Pons (tissue), 1 donor: Measurements from ENCODE around the gene MESD.
"Not testable (repeated sequence)": the region's sequence is repeated elsewhere in the genome, so short reads cannot be mapped to it uniquely, and the experiment has no call there.

Experiments used
- DNase-seq: peaks from one replicate; pipeline ENCODE4 v3.0.0-alpha.2; 2016; ENCODE audit warnings: low spot score

MESD gene

GRCh38 chr15:80965454-80965853 is 24.2 kb downstream of the MESD start:
- not testable (repeated sequence) for DNase-seq

- no peak for DNase-seq
These were observed 30.7 kb downstream of the MESD start for GRCh38 chr15:80958818-80959495.

GRCh38 chr15:80957976-80958375 is 31.6 kb downstream of the MESD start:
- no peak for DNase-seq

- DNase-seq = no peak
These were observed 32.1 kb downstream of the MESD start for GRCh38 chr15:80957556-80957955.

GRCh38 chr15:80955571-80956452 is 33.8 kb downstream of the MESD start:
- DNase-seq = not testable (repeated sequence)

- no peak for DNase-seq
These were observed 35.5 kb downstream of the MESD start for GRCh38 chr15:80953953-80954778.

GRCh38 chr15:80953001-80953952 is 36.3 kb downstream of the MESD start:
- no peak for DNase-seq

- no peak for DNase-seq
These were observed 37.7 kb downstream of the MESD start for GRCh38 chr15:80951941-80952340.

GRCh38 chr15:80950291-80951078 is 39.1 kb downstream of the MESD start:
- DNase-seq = no peak

GRCh38 chr15:80949756-80950155 is 39.9 kb downstream of the MESD start:
- no peak for DNase-seq

GRCh38 chr15:80948651-80949292 is 40.8 kb downstream of the MESD start:
- no peak for DNase-seq

- DNase-seq = no peak
These were observed 43.0 kb downstream of the MESD start for GRCh38 chr15:80946576-80946975.

GRCh38 chr15:80945605-80946004 is 44.0 kb downstream of the MESD start:
- DNase-seq = no peak

- DNase-seq = no peak
These were observed 44.8 kb downstream of the MESD start for GRCh38 chr15:80944818-80945217.

GRCh38 chr15:80942746-80943565 is 46.7 kb downstream of the MESD start:
- DNase-seq = no peak

GRCh38 chr15:80942266-80942665 is 47.4 kb downstream of the MESD start:
- DNase-seq = no peak

GRCh38 chr15:80940851-80941250 is 48.8 kb downstream of the MESD start:
- DNase-seq = no peak

GRCh38 chr15:80940331-80940730 is 49.3 kb downstream of the MESD start:
- DNase-seq = no peak

GRCh38 chr15:80939216-80939615 is 50.4 kb downstream of the MESD start:
- no peak for DNase-seq
